ENCODE data around the gene GAB2. TPM values are rescaled to one million over a fixed set of nuclear protein-coding genes. Genes with fewer than 3 reads are reported as not detected.

Gene GAB2
- polyA plus RNA-seq, 3 donors = 2.8 to 39.4 (median 4.4) TPM

DNA sequence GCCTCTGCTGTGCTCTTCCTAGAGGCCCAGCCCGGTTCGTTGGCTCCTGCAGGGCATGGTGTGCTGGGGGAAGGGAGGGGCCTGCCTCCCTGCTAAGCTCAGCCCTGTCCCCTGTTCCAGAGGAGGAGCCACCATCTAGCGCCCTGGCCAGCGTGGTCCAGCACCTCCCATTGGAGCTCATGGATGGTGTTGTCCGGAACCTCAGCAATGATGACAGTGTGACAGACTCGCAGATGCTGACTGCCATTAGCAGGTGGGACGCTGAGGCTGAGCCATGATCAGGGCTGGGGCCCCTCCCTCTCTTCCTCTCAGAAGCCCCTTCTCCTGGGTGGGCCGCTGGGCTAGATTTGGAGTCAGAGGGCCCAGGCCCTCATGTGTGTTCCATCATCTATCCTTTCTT is 219.8 kb downstream of the GAB2 start:
- no peak overlapping the region for H3K4me3 Mint-ChIP-seq
- Histone ChIP-seq H3K4me3 (replicated peaks in 1 of 3; ENCODE audit: low read depth in 2 of 3, low read length in 3 of 3) (no peak overlapping the region), H3K9ac (ENCODE audit: insufficient read depth, low read length, poor library complexity, severe bottlenecking) (no peak overlapping the region), H2AFZ (ENCODE audit: insufficient read depth, low read depth, low read length, poor library complexity, severe bottlenecking) (no peak overlapping the region), H4K20me1 (ENCODE audit: insufficient read depth, low read length) (no peaks in the 10 kb centered on the region), H3K79me2 (ENCODE audit: insufficient read depth, low read length) (no peaks in the 10 kb centered on the region), H3K4me2 (replicated peaks; ENCODE audit: extremely low read depth, low read length, poor library complexity, severe bottlenecking) (no peak overlapping the region), H3K9me3 (replicated peaks in 1 of 2; ENCODE audit: control insufficient read depth in 1 of 2, insufficient read depth in 1 of 2, low read length in 2 of 2) (no peaks in the 10 kb centered on the region), H3K4me1 (ENCODE audit: control insufficient read depth in 1 of 2, insufficient read depth in 2 of 2, low read length in 2 of 2) (peaks cover 16 to 22% of the 10 kb centered on the region in 2 donors), H3K27ac (ENCODE audit: low read depth in 1 of 2, low read length in 2 of 2) (no peak overlapping the region), H3K27me3 (ENCODE audit: control insufficient read depth in 2 of 2, insufficient read depth in 2 of 2, low read length in 2 of 2) (peaks cover 0 to 4% of the 10 kb centered on the region in 2 donors), H3K36me3 (replicated peaks in 1 of 2; ENCODE audit: control insufficient read depth in 1 of 2, insufficient read depth in 2 of 2, low read length in 2 of 2) (peaks cover 12 to 48% of the 10 kb centered on the region in 2 donors)
- H3K27me3 Mint-ChIP-seq (ENCODE audit: low read depth in 3 of 3) = peaks cover 1 to 5% (median 3%) of the 10 kb centered on the region in 3 donors
- DNase-seq = no peak
- peaks cover 63 to 64% of the 10 kb centered on the region in 2 donors for H3K36me3 Mint-ChIP-seq
- peaks cover 0 to 4% (median 2%) of the 10 kb centered on the region in 7 donors for H3K9me3 Mint-ChIP-seq
- intact Hi-C loops (cut with micrococcal nuclease) = no loop called here
- WGBS (ENCODE audit: insufficient coverage) = 98% methylated on average over 7 of the region's 8 CpGs
- peaks cover 26% of the 10 kb centered on the region for H3K4me1 Mint-ChIP-seq
- no peak for TF ChIP-seq CTCF (IDR thresholded peaks at IDR 0.05)
- no peak overlapping the region for H3K27ac Mint-ChIP-seq

GRCh38 chr11:78196661-78197091 is 220.9 kb downstream of the GAB2 start:
- H3K27me3 Mint-ChIP-seq (ENCODE audit: low read depth in 3 of 3) = peaks cover 1 to 5% (median 3%) of the 10 kb centered on the region in 3 donors
- Histone ChIP-seq H3K9ac (ENCODE audit: insufficient read depth, low read length, poor library complexity, severe bottlenecking) (no peak overlapping the region), H3K9me3 (replicated peaks in 1 of 2; ENCODE audit: control insufficient read depth in 1 of 2, insufficient read depth in 1 of 2, low read length in 2 of 2) (no peaks in the 10 kb centered on the region), H3K4me1 (ENCODE audit: control insufficient read depth in 1 of 2, insufficient read depth in 2 of 2, low read length in 2 of 2) (peaks cover 15 to 26% of the 10 kb centered on the region in 2 donors), H3K79me2 (ENCODE audit: insufficient read depth, low read length) (no peaks in the 10 kb centered on the region), H4K20me1 (ENCODE audit: insufficient read depth, low read length) (no peaks in the 10 kb centered on the region), H3K27me3 (ENCODE audit: control insufficient read depth in 2 of 2, insufficient read depth in 2 of 2, low read length in 2 of 2) (peaks cover 0 to 4% of the 10 kb centered on the region in 2 donors), H3K4me2 (replicated peaks; ENCODE audit: extremely low read depth, low read length, poor library complexity, severe bottlenecking) (no peak overlapping the region), H3K36me3 (replicated peaks in 1 of 2; ENCODE audit: control insufficient read depth in 1 of 2, insufficient read depth in 2 of 2, low read length in 2 of 2) (peaks cover 12 to 42% of the 10 kb centered on the region in 2 donors), H2AFZ (ENCODE audit: insufficient read depth, low read depth, low read length, poor library complexity, severe bottlenecking) (no peak overlapping the region), H3K4me3 (replicated peaks in 1 of 3; ENCODE audit: low read depth in 2 of 3, low read length in 3 of 3) (no peak overlapping the region), H3K27ac (ENCODE audit: low read depth in 1 of 2, low read length in 2 of 2) (no peak overlapping the region)
- intact Hi-C loops (cut with micrococcal nuclease) = no loop called here
- H3K9me3 Mint-ChIP-seq = peaks cover 0 to 4% (median 2%) of the 10 kb centered on the region in 7 donors
- peaks cover 23% of the 10 kb centered on the region for H3K4me1 Mint-ChIP-seq
- no peak for TF ChIP-seq CTCF (IDR thresholded peaks at IDR 0.05)
- 91% methylated on average over 40 of the region's 40 CpGs for WGBS (ENCODE audit: insufficient coverage)
- peaks cover 59 to 60% of the 10 kb centered on the region in 2 donors for H3K36me3 Mint-ChIP-seq
- no peak overlapping the region for H3K27ac Mint-ChIP-seq
- no peak overlapping the region for H3K4me3 Mint-ChIP-seq
- no peak for DNase-seq

Measured in CD14-positive monocyte (primary cell).